Stimulated activated naive CD8-positive, alpha-beta T cell treated with anti-CD3 and anti-CD28 coated beads, Interleukin-15, amount 100 ng/mL, for 72 hours (primary cell): Measurements from ENCODE around the gene ELP4.
A peak's percentile ranks its signal among the peaks of the same experiment; 100 is the strongest.

Experiments
- ATAC-seq: fragments of 150-1000 bp; cut with Tn5 transposase; 2 replicates; pipeline ENCODE4 v1.10.0; 2021; ENCODE audit warnings: mild to moderate bottlenecking, moderate library complexity
- DNase-seq, 2 donors: peaks; one replicate each; pipeline ENCODE4 v3.0.0; 2021 to 2022
- H3K27ac Mint-ChIP-seq, 2 donors: one replicate each; pipeline ENCODE4 v1.8.0; 2022; ENCODE audit warnings: mild to moderate bottlenecking in 2 of 2, mixed read lengths in 2 of 2, moderate library complexity in 2 of 2
- H3K27me3 Mint-ChIP-seq: one replicate; pipeline ENCODE4 v1.8.0; 2022; ENCODE audit warnings: mixed read lengths
- H3K4me1 Mint-ChIP-seq: one replicate; pipeline ENCODE4 v1.8.0; 2022; ENCODE audit warnings: mild to moderate bottlenecking, mixed read lengths
- H3K4me3 Mint-ChIP-seq, 2 donors: one replicate each; pipeline ENCODE4 v1.8.0; 2022; ENCODE audit warnings: mild to moderate bottlenecking in 2 of 2, mixed read lengths in 2 of 2, moderate library complexity in 1 of 2
- H3K9me3 Mint-ChIP-seq, 2 donors: one replicate each; pipeline ENCODE4 v1.8.0; 2022; ENCODE audit warnings: mixed read lengths in 2 of 2

ELP4 gene

DNA sequence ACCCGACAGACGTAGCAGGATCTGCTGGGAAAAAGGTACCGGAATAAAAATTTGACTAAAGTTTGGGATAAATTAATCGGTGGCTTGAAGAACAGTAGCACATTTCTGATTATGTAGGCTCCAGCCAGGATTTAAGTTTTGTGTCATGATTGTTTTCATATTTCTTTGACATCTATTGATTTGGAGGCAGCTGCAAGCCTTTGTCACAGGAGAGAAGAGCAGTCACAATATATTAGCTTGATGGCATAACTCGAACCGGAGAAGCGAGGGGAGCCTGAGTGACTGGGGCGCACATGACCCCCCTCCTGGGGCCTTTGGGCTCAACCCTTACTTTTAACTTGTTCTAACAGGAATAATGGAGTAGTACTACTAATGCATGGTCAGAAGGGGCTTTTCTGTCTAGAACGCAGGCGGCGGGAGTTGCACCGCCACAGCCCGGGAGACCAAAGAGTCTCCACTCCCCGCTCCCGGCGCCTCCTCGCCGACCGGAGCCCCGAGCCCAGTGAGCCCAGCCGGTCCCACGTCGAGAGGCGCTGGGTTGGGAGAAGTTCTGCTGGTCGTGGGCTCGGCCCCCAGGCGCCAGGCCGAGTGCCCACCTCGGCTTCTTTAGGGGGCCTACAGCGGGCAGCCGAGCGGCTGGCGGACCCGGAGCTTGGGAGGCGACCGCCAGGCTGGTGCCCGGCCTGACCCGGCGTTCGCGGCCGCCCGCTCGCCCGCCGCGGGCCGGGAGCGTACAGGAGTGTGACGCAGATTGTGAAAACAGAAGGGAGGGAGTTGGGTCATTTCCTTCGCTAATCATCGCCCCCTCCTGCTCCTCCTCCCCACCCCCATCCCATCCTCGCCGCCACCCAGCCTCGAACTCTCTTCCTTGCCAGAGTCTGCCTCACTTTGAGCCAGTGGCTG lies 317.2 kb downstream of the ELP4 start:
- ATAC-seq: no peak
- Mint-ChIP-seq H3K27ac (peak overlapping the region in 1 of 2 donors; percentile 59), H3K27me3 (peaks cover 81% of the 10 kb centered on the region), H3K4me1 (peaks cover 48% of the 10 kb centered on the region), H3K9me3 (no peaks in the 10 kb centered on the region), H3K4me3 (peak overlapping the region; percentile 41 to 70)
- no peak for DNase-seq

GRCh38 chr11:31827455-31828206 lies 318.1 kb downstream of the ELP4 start:
- H3K27ac Mint-ChIP-seq: peak overlapping the region in 1 of 2 donors; percentile 59
- no peak for ATAC-seq
- peaks cover 73% of the 10 kb centered on the region for H3K27me3 Mint-ChIP-seq
- no peak for DNase-seq
- H3K4me1 Mint-ChIP-seq: peaks cover 44% of the 10 kb centered on the region
- H3K4me3 Mint-ChIP-seq: peak overlapping the region; percentile 54 to 70
- H3K9me3 Mint-ChIP-seq: no peaks in the 10 kb centered on the region

- H3K27ac Mint-ChIP-seq: no peak overlapping the region
- H3K9me3 Mint-ChIP-seq: no peaks in the 10 kb centered on the region
- H3K27me3 Mint-ChIP-seq: peaks cover 67% of the 10 kb centered on the region
- no peak for DNase-seq
- no peak overlapping the region for H3K4me3 Mint-ChIP-seq
- no peak for ATAC-seq
- peaks cover 42% of the 10 kb centered on the region for H3K4me1 Mint-ChIP-seq
Measured at GRCh38 chr11:31828217-31828616, 318.6 kb downstream of the ELP4 start.

- no peak for ATAC-seq
- Mint-ChIP-seq H3K4me1 (peaks cover 25% of the 10 kb centered on the region), H3K27me3 (peaks cover 50% of the 10 kb centered on the region)
Measured at GRCh38 chr11:31830406-31830805, 320.8 kb downstream of the ELP4 start.

DNA sequence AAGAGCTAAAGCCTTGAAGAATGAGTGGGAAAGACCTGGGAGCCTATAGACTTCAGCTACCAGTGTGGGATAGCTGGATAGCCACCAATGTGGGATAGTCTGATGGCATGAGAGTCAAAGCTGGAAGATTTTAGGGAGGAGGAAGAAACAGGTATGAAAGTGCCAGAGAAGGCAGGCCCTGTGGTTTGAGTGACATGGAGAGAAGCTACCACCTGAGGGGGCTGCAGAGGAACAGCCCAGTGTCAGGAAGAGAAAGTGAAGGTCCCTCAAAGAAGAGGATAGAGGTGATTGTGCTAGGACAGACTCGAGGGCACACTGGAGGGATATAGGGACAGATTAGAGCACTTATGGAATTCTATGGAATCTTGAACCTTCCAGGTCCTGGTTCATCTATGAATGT lies 324.7 kb downstream of the ELP4 start:
- Mint-ChIP-seq H3K4me1 (no peaks in the 10 kb centered on the region), H3K27me3 (peaks cover 21% of the 10 kb centered on the region), H3K27ac (no peak overlapping the region), H3K4me3 (no peak overlapping the region), H3K9me3 (no peaks in the 10 kb centered on the region)
- ATAC-seq (no peak), DNase-seq (no peak)

More at GRCh38 chr11:31830406-31830805, 320.8 kb downstream of the ELP4 start:
- Mint-ChIP-seq H3K27ac (no peak overlapping the region), H3K9me3 (no peaks in the 10 kb centered on the region), H3K4me3 (no peak overlapping the region)
- no peak for DNase-seq
